Ovary (tissue), 9 donors: ENCODE measurements around the gene ANK2. TPM values are rescaled to one million over a fixed set of nuclear protein-coding genes. Genes with fewer than 3 reads are reported as not detected.

Experiments
- DNase-seq, 5 donors: peaks; one replicate each; pipeline ENCODE4 v3.0.0-alpha.2; 2019 to 2020
- H3K27ac ChIP-seq, 2 donors: fragments of 200-600 bp; one replicate each; pipeline versions ENCODE4 v1.5.1 to v1.8.0; 2019 to 2022
- H3K27me3 ChIP-seq: fragments of 200-600 bp; one replicate; pipeline ENCODE4 v1.8.0; 2022
- H3K36me3 ChIP-seq: fragments of 200-600 bp; sonication (generic); one replicate; pipeline ENCODE4 v1.5.1; 2019
- H3K4me1 ChIP-seq: one replicate; pipeline ENCODE4 v1.8.1; 2013; ENCODE audit warnings: mild to moderate bottlenecking, moderate library complexity; ENCODE audit not compliant: insufficient read depth
- H3K4me3 ChIP-seq: fragments of 200-600 bp; sonication (generic); one replicate; pipeline ENCODE4 v1.5.1; 2017
- H3K9me3 ChIP-seq, 2 donors: fragments of 200-600 bp in 1 of 2; sonication (generic) in 1 of 2; one replicate each; pipeline versions ENCODE4 v1.5.1 to v1.8.1; 2013 to 2019; ENCODE audit warnings: mild to moderate bottlenecking in 1 of 2, moderate library complexity in 1 of 2
- CTCF ChIP-seq, 3 donors: fragments of 450-650 bp in 2 of 3; fragments of 200-600 bp in 1 of 3; IDR thresholded peaks; one replicate each; pipeline versions ENCODE4 v1.5.1 to v1.8.0; 2016 to 2022; ENCODE audit warnings: antibody characterized with exemption in 3 of 3, mild to moderate bottlenecking in 1 of 3
- EP300 ChIP-seq: sonication (generic); formaldehyde crosslinking; IDR thresholded peaks from one replicate; pipeline ENCODE4 v1.6.1; 2017; ENCODE audit warnings: antibody characterized with exemption
- POLR2A ChIP-seq: fragments of 450-650 bp; IDR thresholded peaks from one replicate; pipeline ENCODE4 v1.6.1; 2017; ENCODE audit warnings: antibody characterized with exemption, mild to moderate bottlenecking, moderate library complexity
- WGBS, 3 donors: extraction: QIAGEN DNeasy Blood & Tissue Kit in 1 of 3; methylation state at CpG; one replicate each; pipeline versions ENCODE4 v1.1.5 to v1.1.7; 2013 to 2017; 5-methylcytosine and 5-hydroxymethylcytosine counted together
- intact Hi-C, 4 donors: fragments of 100-400 bp; cut with DNase I; formaldehyde crosslinking; loops; one replicate each; pipeline versions ENCODE4 v1.11.0 to v1.15.1; 2022 to 2023
- polyA plus RNA-seq, 2 donors: library from polyadenylated mRNA; stranded (reverse); fragments of 200-250 nt in 1 of 2; fragments of 350-450 nt in 1 of 2; fragmentation: Illumina TruSeq in 1 of 2; extraction: RNeasy Lipid Tissue Mini Kit (QIAGEN cat#74804) in 1 of 2; gene quantifications; one replicate each; pipeline ENCODE4 v1.2.3, GENCODE V29; 2013 to 2014
- total RNA-seq, 7 donors: library from RNA; depleted of rRNA in 2 of 7; stranded (reverse); fragments of >200 nt in 2 of 7; fragmentation: NEBNext Ultra II Directional in 3 of 7; extraction: Animal tissue kit (Norgen Biotek cat#: 25700) in 3 of 7; gene quantifications; one replicate each; pipeline versions ENCODE4 v1.1.0 to v1.2.4, GENCODE V29; 2016 to 2023
- donor health status: DM: no; HTN: no; CAD: no; lungs with moderate emphysema.
- donor health status: DM: no; HTN: no; CAD: no.
- donor health status: Bipolar disorder and iron deficiency.
- donor health status: DM: yes; HTN: yes; CAD: no.
- donor health status: DM: no; HTN: no; CAD: no.
- donor health status: DM: yes; HTN: yes; CAD: no.

ANK2 gene
- total and polyA plus RNA-seq, 9 donors = 26.4 to 120 (median 66.9) TPM

- peaks cover 2% of the 10 kb centered on the region for H3K4me1 ChIP-seq
- H3K4me3 ChIP-seq = no peak overlapping the region
- intact Hi-C loops = no loop called here
- H3K36me3 ChIP-seq = no peaks in the 10 kb centered on the region
- no peak for DNase-seq
- H3K9me3 ChIP-seq = no peaks in the 10 kb centered on the region
- TF ChIP-seq CTCF (IDR thresholded peaks at IDR 0.05) (no peak), POLR2A (no peak), EP300 (no peak)
- WGBS, 3 donors = 75 to 83% (median 81%) methylated on average over 4 of the region's 4 CpGs
- no peaks in the 10 kb centered on the region for H3K27me3 ChIP-seq
- no peak overlapping the region for H3K27ac ChIP-seq
These were observed 37.2 kb upstream of the ANK2 start for GRCh38 chr4:113012122-113012725.

- H3K4me1 ChIP-seq = peaks cover 2% of the 10 kb centered on the region
- no peaks in the 10 kb centered on the region for H3K9me3 ChIP-seq
- no peak for DNase-seq
- 36 to 61% (median 52%) methylated on average over 4 of the region's 4 CpGs for WGBS, 3 donors
- no peak for TF ChIP-seq CTCF (IDR thresholded peaks at IDR 0.05)
- no peak for TF ChIP-seq EP300
- no peak for TF ChIP-seq POLR2A
- H3K36me3 ChIP-seq = no peaks in the 10 kb centered on the region
- no peak overlapping the region for H3K4me3 ChIP-seq
- H3K27me3 ChIP-seq = no peaks in the 10 kb centered on the region
- intact Hi-C loops = no loop called here
- no peak overlapping the region for H3K27ac ChIP-seq
These were observed 36.7 kb upstream of the ANK2 start for GRCh38 chr4:113012786-113013185.

GRCh38 chr4:113013751-113014150 lies 35.7 kb upstream of the ANK2 start:
- Histone ChIP-seq H3K27me3 (no peaks in the 10 kb centered on the region), H3K9me3 (no peaks in the 10 kb centered on the region), H3K36me3 (no peaks in the 10 kb centered on the region), H3K4me1 (no peaks in the 10 kb centered on the region), H3K4me3 (no peak overlapping the region), H3K27ac (no peak overlapping the region)
- WGBS, 3 donors = 3 to 16% (median 7%) methylated on average over 1 of the region's 1 CpG
- no peak for DNase-seq
- intact Hi-C loops = no loop called here
- TF ChIP-seq CTCF (IDR thresholded peaks at IDR 0.05) (no peak), POLR2A (no peak), EP300 (no peak)

GRCh38 chr4:113016377-113016776 lies 33.1 kb upstream of the ANK2 start:
- Histone ChIP-seq H3K36me3 (no peaks in the 10 kb centered on the region), H3K4me1 (no peaks in the 10 kb centered on the region), H3K9me3 (no peaks in the 10 kb centered on the region), H3K27me3 (no peaks in the 10 kb centered on the region), H3K4me3 (no peak overlapping the region), H3K27ac (no peak overlapping the region)
- DNase-seq = no peak
- TF ChIP-seq EP300 = no peak
- no peak for TF ChIP-seq POLR2A
- no peak for TF ChIP-seq CTCF (IDR thresholded peaks at IDR 0.05)
- WGBS, 3 donors = 88 to 97% (median 92%) methylated on average over 1 of the region's 1 CpG
- intact Hi-C loops = no loop called here
